H1 (cell line): ENCODE measurements around the gene MYOM1. TPM values are rescaled to one million over a fixed set of nuclear protein-coding genes. Genes with fewer than 3 reads are reported as not detected.

Experiments
- SP1 ChIP-seq: IDR thresholded peaks from 2 replicates; pipeline ENCODE4 v1.6.1; 2011; ENCODE audit warnings: low read depth, low read length
- polyA plus RNA-seq, 7 experiments: library from polyadenylated mRNA; depleted of rRNA in 3 of 7; stranded (reverse) in 5 of 7; unstranded in 2 of 7; fragments of >200 nt in 5 of 7; fragments of 200-250 nt in 2 of 7; gene quantifications; 1 replicate in 5 of 7; 2 replicates in 1 of 7; 4 replicates in 1 of 7; pipeline versions ENCODE4 v1.2.1 to v1.2.3, GENCODE V29; 2011 to 2013; ENCODE audit warnings: missing spikeins in 2 of 7, mixed read lengths in 2 of 7
- total RNA-seq: library from RNA; stranded (reverse); fragmentation: NEBNext Ultra II Directional; extraction: Animal tissue kit (Norgen Biotek cat#: 25700); gene quantifications from 2 replicates; pipeline ENCODE4 v1.2.1, GENCODE V29; 2021

MYOM1 gene
- total and polyA plus RNA-seq, 2 of the 8 experiments (the other 6 are each of a cell fraction or from before 2014, with no cell fraction given), result 0.06 to 0.32 TPM

DNA sequence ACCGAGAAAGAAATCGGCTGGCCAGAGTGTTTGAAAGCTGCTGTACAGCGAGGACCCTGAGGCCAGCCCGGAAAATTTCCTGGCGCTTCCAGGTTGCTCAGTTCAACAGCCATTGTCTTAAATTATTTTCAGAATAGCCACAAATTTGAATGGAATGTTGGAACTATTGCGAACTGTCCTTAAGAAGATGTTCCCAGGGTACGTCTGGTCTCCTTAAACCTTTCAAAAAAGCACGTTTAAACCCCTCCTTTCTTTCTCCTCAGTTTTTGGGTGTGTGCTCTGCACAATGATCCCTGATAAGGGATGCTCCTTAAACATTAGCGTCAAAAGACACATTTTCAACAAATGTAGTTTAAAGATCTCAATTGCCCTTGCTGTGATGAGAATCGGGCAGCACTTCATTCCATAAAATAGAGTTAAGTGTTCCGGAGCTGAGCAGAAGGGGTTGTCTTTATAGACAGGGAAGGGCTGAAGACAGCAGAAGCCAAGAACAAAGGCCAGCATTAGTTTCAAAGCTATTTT, 192.3 kb downstream of the MYOM1 start (continued):
- TF ChIP-seq SP1, result no peak
